GM21786 (cell line): ENCODE measurements around the gene RXFP2.

ENCODE experiments used
- ATAC-seq: cut with Tn5 transposase; IDR thresholded peaks from one replicate; pipeline ENCODE4 v1.9.1; 2021; ENCODE audit not compliant: unreplicated experiment

RXFP2 gene

DNA sequence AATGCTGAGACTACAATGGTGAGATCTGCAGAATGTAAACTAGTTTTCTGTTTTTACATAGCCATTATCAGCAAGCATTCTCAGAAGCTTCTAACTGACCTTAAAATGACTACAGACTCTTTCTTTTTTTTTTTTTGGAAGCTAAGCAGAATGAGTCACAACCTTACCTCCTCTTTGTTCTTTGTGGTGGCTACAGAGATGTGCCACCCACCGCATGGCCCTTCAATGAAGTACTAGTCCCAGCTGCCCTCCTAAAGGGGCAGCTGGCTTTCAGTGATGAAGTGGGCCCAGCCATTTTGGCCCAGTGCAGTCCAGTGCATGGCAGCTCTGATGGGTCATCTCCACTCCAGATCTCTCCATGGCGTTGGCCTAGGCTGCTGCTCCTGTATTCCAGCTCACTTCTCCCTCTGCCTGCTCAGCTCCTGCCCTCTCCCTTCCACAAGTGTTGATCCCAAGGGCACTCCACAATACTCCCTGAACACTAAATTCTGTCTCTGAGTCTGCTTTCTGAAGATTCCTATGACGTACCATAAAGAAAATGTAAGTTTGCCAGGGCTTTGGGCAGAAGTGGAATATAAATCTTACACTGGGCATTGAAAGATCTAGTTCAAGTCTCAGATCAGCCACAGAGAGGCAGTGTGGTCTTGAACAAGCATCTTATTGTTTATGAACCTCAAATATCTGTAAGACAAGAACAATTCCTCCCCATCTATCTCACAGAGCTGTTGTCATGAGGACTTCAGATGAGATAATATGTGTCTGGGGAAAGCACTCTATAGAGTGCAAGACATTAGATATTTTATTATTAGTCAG lies 85.6 kb downstream of the RXFP2 start:
- ATAC-seq: no peak

DNA sequence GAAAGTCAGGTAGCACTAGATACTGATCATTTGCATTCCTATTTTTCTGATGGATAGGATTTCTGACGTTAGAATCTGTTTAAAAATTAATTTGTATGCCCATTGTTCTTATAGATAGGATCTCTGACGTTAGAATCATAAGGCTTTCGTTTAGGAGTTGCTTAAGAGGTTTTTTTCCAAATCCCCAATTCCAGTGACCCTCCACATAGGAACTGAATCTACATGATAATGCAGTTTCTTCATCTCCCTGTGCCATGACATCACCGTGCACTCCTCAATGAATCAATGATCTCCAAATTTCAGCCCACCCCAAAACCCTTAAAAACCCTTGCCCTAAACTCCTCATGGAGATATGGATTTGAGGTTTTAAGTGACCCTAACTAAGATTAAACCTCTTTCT lies 87.2 kb downstream of the RXFP2 start:
- ATAC-seq: no peak

- ATAC-seq: no peak
These were observed 88.4 kb downstream of the RXFP2 start for GRCh38 chr13:31827707-31828106.

- no peak for ATAC-seq
These were observed 96.6 kb downstream of the RXFP2 start for GRCh38 chr13:31835932-31836331.

GRCh38 chr13:31843044-31843443 lies 103.7 kb downstream of the RXFP2 start:
- no peak for ATAC-seq

- ATAC-seq: peak; percentile 97
These were observed 107.0 kb downstream of the RXFP2 start for GRCh38 chr13:31846182-31846938.

DNA sequence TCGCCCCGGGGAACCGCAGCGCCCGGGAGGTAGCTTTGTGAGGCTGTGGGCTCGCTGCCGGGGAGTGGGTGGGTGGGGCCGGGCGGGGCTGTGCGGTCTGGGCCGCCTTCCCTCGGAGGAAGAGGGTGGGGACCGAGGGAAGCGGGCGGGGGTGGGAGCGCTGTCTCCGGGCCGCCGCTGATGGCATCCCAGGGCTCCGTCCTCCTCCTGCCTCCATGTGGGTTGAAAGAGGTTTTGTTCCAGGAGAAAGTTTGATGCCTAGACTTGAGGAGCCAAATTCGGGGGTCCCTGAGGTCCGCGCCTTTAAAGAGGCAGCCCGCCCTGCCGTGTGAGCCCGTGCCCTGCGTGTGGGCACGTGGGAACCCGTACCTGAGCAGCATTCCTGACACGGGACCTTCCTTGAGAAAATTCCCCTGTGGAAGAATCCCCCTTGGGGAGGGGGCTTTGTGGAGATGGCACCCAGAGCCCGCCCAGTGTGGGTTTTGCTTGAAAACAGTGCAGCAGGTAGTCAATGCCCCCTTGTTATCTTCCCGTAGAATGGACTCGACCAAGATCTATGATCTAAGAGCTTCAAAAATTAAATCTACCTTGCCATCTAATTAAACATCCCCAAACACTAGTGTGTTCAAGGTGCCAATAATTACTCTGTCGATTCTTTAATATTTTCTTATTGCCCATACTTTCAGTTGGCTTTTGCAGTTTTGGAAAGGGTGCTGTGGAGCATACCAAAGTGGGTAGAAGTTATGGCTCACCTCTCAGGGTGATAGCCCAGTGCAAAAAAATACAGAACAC lies 107.8 kb downstream of the RXFP2 start:
- ATAC-seq: no peak

GRCh38 chr13:31848621-31849020 lies 109.3 kb downstream of the RXFP2 start:
- no peak for ATAC-seq

DNA sequence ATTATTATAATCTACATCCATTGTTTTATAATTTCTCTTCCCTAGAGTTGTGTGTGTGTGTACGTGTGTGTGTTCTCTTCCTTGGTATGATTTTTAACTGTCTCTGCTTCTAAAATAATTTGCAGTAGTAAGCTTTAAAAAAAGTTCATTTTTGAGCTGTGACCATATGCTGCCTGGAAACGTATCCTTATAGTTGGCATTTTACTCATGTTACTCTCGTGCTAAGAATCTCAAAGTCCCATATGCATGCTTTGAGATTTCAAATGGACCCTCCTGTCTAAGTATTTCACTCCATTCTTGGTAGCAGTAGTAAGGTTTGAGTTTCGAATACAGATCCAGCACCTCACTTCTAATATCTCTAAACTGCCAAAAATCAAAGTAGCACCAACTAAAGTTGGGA lies 109.9 kb downstream of the RXFP2 start:
- no peak for ATAC-seq

DNA sequence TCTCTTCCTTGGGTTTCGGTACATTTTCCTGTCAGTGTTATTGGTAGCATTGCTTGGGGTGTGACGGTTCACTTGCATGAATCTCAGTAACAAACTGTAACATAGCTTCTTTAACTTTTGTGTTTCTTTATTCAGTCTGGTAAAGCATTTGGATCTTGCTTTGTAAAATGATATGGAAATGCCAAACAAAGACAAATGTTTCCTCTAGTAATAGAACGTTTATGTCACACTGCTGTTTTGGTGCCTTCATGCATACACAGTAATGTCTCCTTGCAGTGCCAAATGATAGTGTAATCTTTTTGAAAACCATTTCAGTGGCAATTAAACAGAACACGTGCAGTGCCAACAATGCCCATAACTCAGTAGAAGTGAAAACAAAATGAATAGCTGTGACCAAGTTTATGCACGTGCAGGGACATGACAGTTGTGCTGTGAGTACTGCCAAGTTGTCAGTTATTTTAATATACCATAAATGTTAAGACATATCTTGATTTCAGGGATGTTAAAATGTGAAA lies 110.8 kb downstream of the RXFP2 start:
- ATAC-seq: no peak

DNA sequence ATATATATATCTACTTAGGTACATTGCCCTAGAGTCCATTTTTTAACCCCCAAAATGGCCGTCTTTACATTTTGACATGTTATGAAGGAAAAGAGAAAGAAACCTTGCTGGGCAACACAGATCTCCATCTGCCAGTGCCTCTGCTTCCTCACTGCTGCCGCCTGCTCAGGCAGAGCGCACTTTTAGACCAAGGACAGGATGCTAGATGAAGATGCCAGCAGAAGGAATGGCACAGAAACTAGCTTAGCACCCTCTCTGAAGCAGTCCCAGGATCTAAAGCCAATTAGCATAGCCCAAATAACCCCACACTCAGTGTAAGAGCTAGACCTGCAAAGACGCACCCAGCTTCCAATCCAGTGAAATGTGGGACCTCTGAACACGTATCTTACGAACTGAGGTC lies 111.9 kb downstream of the RXFP2 start:
- no peak for ATAC-seq
